ENCODE measurements around the gene RHOXF1. TPM values are rescaled to one million over a fixed set of nuclear protein-coding genes. Genes with fewer than 3 reads are reported as not detected.

The RHOXF1 gene
- total RNA-seq, 1 experiment from 2014 or later, result not detected

GRCh38 chrX:120136840-120137239 lies 21.1 kb upstream of the RHOXF1 start:
- Histone ChIP-seq H2BK20ac (ENCODE audit: low read depth, low read length, poor library complexity, severe bottlenecking) (no peak overlapping the region), H3K4me2 (ENCODE audit: insufficient read depth, insufficient read length, low read length) (no peak overlapping the region), H4K5ac (ENCODE audit: insufficient read length, low read depth, low read length) (no peak overlapping the region), H2AFZ (ENCODE audit: low read length) (no peak overlapping the region), H3K79me1 (ENCODE audit: insufficient read depth, low read depth, low read length, poor library complexity, severe bottlenecking) (no peaks in the 10 kb centered on the region), H3K27ac (ENCODE audit: insufficient read length, low read depth, low read length) (no peak overlapping the region), H2BK5ac (ENCODE audit: insufficient read length, low read length) (no peak overlapping the region), H3K56ac (ENCODE audit: insufficient read length, low read depth, low read length) (no peak overlapping the region), H3K4me1 (ENCODE audit: insufficient read depth, low read length) (no peaks in the 10 kb centered on the region), H3K9me3 (ENCODE audit: control insufficient read depth, low read depth, low read length) (peaks cover 24% of the 10 kb centered on the region), H3K23me2 (ENCODE audit: insufficient read length, low read depth, low read length, poor library complexity, severe bottlenecking) (no peaks in the 10 kb centered on the region), H4K8ac (replicated peaks; ENCODE audit: insufficient read length, low read depth, low read length) (no peak overlapping the region), H2BK120ac (ENCODE audit: low read depth, low read length, poor library complexity, severe bottlenecking) (no peak overlapping the region), H3K79me2 (ENCODE audit: insufficient read depth, low read length) (no peaks in the 10 kb centered on the region), H3K9ac (ENCODE audit: extremely low read depth, insufficient read length, low read length) (no peak overlapping the region), H4K91ac (ENCODE audit: insufficient read length, low read depth, low read length) (no peak overlapping the region), H3K18ac (ENCODE audit: insufficient read length, low read depth, low read length) (no peak overlapping the region), H4K20me1 (ENCODE audit: control insufficient read depth, insufficient read depth, insufficient read length) (no peaks in the 10 kb centered on the region), H3K4ac (ENCODE audit: low read depth, low read length) (no peak overlapping the region), H3T11ph (ENCODE audit: low read length) (no peak overlapping the region), H3K23ac (ENCODE audit: insufficient read length, low read depth, low read length) (no peak overlapping the region), H2BK15ac (ENCODE audit: low read depth, low read length) (no peak overlapping the region), H2AK5ac (ENCODE audit: insufficient read length, low read length) (no peak overlapping the region), H3K27me3 (ENCODE audit: insufficient read depth, low read length) (no peaks in the 10 kb centered on the region), H2BK12ac (ENCODE audit: insufficient read length, low read depth, low read length) (no peak overlapping the region), H3K14ac (ENCODE audit: insufficient read depth, low read length) (no peak overlapping the region)
- Mint-ChIP-seq H3K36me3 (ENCODE audit: insufficient read depth in 1 of 3, low read depth in 3 of 3) (peaks cover 0 to 4% (median 0%) of the 10 kb centered on the region in 3 experiments; a peak in 2 of 7 replicates), H3K4me1 (peaks cover 26 to 27% of the 10 kb centered on the region in 2 experiments), H3K9me3 (peaks cover 41 to 43% of the 10 kb centered on the region in 2 experiments), H3K27me3 (ENCODE audit: low read depth) (no peaks in the 10 kb centered on the region; the same call in 1 of the 2 replicates), H3K4me3 (no peak overlapping the region), H3K27ac (no peak overlapping the region; a peak in 1 of 7 replicates)
- no peak for TF ChIP-seq CTCF (conservative IDR thresholded peaks at IDR 0.05)
- no peak for DNase-seq
- WGBS (ENCODE audit: extremely low coverage, insufficient read length, low lambda C conversion rate), result no CpG with 5 or more reads among the region's 3 CpGs
